Measurements from ENCODE around the gene SHCBP1L.

GRCh38 chr1:182860658-182861057 is 92.3 kb downstream of the SHCBP1L start:
- TF ChIP-seq POLR2AphosphoS5 (IDR thresholded peaks at IDR 0.05) (no peak), CTCF (IDR thresholded peaks at IDR 0.05) (no peak), POLR2A (IDR thresholded peaks at IDR 0.05) (no peak)

Measured in breast epithelium (tissue), 3 donors.